ENCODE measurements around the gene ZFP1.

Gene ZFP1

GRCh38 chr16:75109732-75110243 lies 38.5 kb upstream of the ZFP1 start:
- Mint-ChIP-seq H3K36me3 (peaks cover 2% of the 10 kb centered on the region), H3K4me3 (peak overlapping the region; percentile 50), H3K9me3 (ENCODE audit: low read depth) (no peaks in the 10 kb centered on the region), H3K27me3 (peaks cover 4% of the 10 kb centered on the region), H3K4me1 (ENCODE audit: low read depth) (peaks cover 29% of the 10 kb centered on the region), H3K27ac (peak overlapping the region; percentile 80)

DNA sequence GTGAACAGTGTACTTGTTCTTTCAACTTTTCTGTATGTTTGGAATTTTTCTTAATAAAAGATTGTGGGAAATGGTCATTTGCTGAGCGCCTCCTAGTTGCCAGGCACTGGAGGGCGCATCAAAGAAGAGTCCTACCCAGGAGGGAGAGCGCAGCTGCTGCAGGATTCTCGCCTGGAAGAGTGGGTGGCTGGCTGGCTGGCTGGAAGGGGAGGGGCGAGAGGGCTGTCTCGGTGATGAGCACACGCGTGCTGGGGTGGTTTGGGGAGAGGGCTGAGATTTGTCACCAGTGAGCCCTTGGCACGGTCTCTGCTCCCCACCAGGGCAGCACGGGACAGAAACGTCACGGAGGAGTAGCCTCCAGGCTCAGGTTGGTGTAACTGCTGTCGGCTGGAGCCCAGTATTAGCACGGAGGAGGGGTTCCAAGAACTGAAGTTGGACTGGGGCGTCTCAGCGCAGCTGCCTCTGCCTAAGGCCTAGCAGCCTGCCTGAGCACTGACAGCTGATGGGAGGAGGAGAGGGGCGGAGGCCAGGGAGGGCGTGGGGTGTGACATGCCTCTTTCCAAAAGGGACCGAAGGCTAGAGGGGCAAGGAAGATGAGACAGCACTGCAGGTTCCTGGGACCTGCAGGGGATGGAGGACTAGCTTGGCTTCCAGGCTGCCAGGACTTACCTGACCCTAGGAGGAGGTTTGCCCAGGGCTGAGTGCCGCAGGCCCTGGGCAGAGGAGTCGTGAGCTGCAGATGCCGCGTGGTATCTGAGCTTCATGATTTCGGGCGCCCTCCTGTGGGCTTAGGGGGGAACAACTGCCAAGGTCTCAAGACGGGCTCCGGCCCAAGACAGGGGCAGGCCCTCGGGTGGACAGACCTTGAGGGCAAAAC lies 37.4 kb upstream of the ZFP1 start:
- peaks cover 2% of the 10 kb centered on the region for H3K36me3 Mint-ChIP-seq
- peaks cover 29% of the 10 kb centered on the region for H3K4me1 Mint-ChIP-seq (ENCODE audit: low read depth)
- no peaks in the 10 kb centered on the region for H3K9me3 Mint-ChIP-seq (ENCODE audit: low read depth)
- peak overlapping the region; percentile 38 for H3K4me3 Mint-ChIP-seq
- H3K27me3 Mint-ChIP-seq, result peaks cover 4% of the 10 kb centered on the region
- H3K27ac Mint-ChIP-seq, result peak overlapping the region; percentile 37

DNA sequence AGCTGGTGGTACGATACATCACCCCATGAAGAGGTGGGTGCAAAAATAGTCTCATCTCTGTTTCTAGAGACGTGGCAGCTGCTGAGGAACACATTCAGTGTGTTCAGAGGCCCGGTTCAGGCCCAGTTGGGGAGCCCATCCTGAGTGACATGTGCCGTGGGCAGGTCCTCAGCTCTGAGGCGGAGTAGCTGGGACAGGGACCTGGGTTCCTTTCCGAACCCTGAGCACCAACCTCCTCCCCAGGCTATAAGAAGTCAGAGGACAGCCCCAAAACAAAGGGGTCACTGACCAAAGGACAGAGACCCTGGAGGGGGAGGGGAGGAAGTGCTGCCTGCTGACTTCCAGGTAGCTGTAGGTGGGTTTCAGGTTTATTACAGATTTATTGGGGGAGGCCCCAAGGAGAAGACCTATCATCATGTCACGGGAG lies 36.8 kb upstream of the ZFP1 start:
- H3K4me1 Mint-ChIP-seq (ENCODE audit: low read depth), result peaks cover 29% of the 10 kb centered on the region
- peak overlapping the region; percentile 38 for H3K4me3 Mint-ChIP-seq
- no peak overlapping the region for H3K27ac Mint-ChIP-seq
- peaks cover 4% of the 10 kb centered on the region for H3K27me3 Mint-ChIP-seq
- H3K9me3 Mint-ChIP-seq (ENCODE audit: low read depth), result no peaks in the 10 kb centered on the region
- peaks cover under 1% of the 10 kb centered on the region for H3K36me3 Mint-ChIP-seq

- no peak overlapping the region for H3K27ac Mint-ChIP-seq
- H3K36me3 Mint-ChIP-seq, result no peaks in the 10 kb centered on the region
- H3K27me3 Mint-ChIP-seq, result peaks cover 4% of the 10 kb centered on the region
- no peaks in the 10 kb centered on the region for H3K9me3 Mint-ChIP-seq (ENCODE audit: low read depth)
- no peak overlapping the region for H3K4me3 Mint-ChIP-seq
- peaks cover 29% of the 10 kb centered on the region for H3K4me1 Mint-ChIP-seq (ENCODE audit: low read depth)
Measured at GRCh38 chr16:75111961-75112733, 36.2 kb upstream of the ZFP1 start.

GRCh38 chr16:75112734-75113491 lies 35.4 kb upstream of the ZFP1 start:
- H3K27me3 Mint-ChIP-seq, result peaks cover 4% of the 10 kb centered on the region
- H3K9me3 Mint-ChIP-seq (ENCODE audit: low read depth), result no peaks in the 10 kb centered on the region
- peaks cover 29% of the 10 kb centered on the region for H3K4me1 Mint-ChIP-seq (ENCODE audit: low read depth)
- no peak overlapping the region for H3K27ac Mint-ChIP-seq
- H3K4me3 Mint-ChIP-seq, result no peak overlapping the region
- no peaks in the 10 kb centered on the region for H3K36me3 Mint-ChIP-seq

- H3K9me3 Mint-ChIP-seq (ENCODE audit: low read depth), result no peaks in the 10 kb centered on the region
- H3K27me3 Mint-ChIP-seq, result peaks cover 4% of the 10 kb centered on the region
- no peaks in the 10 kb centered on the region for H3K36me3 Mint-ChIP-seq
- H3K4me1 Mint-ChIP-seq (ENCODE audit: low read depth), result peaks cover 27% of the 10 kb centered on the region
- no peak overlapping the region for H3K4me3 Mint-ChIP-seq
- H3K27ac Mint-ChIP-seq, result no peak overlapping the region
Measured at GRCh38 chr16:75113541-75114121, 34.7 kb upstream of the ZFP1 start.

DNA sequence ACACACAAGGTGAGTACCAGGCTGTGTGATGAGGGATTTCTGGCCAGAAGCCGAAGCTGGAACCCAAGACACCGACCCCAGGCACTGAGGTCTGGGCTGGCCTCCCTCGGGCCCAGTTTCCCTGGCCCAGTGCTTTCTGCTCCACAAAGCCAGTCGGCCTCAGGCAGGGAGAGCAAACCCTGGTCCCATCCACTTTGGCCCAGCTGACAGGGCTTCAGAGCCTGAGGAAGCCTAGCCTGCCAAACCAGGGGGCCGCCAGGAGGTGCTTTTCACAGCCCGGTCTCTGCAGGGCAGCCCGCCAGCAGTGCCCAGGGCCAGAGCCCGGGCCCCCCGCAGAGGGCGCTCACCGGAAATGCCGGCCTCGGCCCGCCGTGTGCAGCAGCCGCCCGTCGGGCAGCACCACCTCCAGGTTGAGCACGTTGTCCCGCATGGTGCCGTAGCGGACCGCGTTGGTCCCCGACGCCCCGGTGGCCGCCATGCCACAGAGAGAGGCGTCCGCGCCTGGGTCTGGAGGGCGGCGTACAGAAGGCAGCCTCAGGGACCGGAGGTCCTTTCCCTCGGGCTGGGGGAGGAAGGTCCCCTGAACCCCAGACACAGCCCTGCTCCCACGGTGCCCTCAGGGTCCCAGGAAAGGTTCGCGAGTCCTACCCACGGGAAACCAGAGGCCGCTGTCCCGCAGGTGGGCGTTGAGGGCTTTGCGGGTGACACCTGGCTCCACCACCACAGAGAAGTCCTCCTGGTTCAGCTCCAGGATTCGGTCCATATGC lies 34.0 kb upstream of the ZFP1 start:
- Mint-ChIP-seq H3K36me3 (no peaks in the 10 kb centered on the region), H3K27ac (no peak overlapping the region), H3K4me3 (no peak overlapping the region), H3K9me3 (ENCODE audit: low read depth) (no peaks in the 10 kb centered on the region), H3K27me3 (peaks cover 4% of the 10 kb centered on the region), H3K4me1 (ENCODE audit: low read depth) (peaks cover 20% of the 10 kb centered on the region)

GRCh38 chr16:75114946-75115825 lies 33.1 kb upstream of the ZFP1 start:
- Mint-ChIP-seq H3K4me3 (no peak overlapping the region), H3K36me3 (no peaks in the 10 kb centered on the region), H3K27me3 (peaks cover 4% of the 10 kb centered on the region), H3K27ac (no peak overlapping the region), H3K4me1 (ENCODE audit: low read depth) (peaks cover 12% of the 10 kb centered on the region), H3K9me3 (ENCODE audit: low read depth) (no peaks in the 10 kb centered on the region)

- no peaks in the 10 kb centered on the region for H3K9me3 Mint-ChIP-seq (ENCODE audit: low read depth)
- H3K27me3 Mint-ChIP-seq, result peaks cover 4% of the 10 kb centered on the region
- H3K36me3 Mint-ChIP-seq, result no peaks in the 10 kb centered on the region
- H3K4me1 Mint-ChIP-seq (ENCODE audit: low read depth), result peaks cover under 1% of the 10 kb centered on the region
- no peak within 1 kb of the TSS for H3K27ac Mint-ChIP-seq
- H3K4me3 Mint-ChIP-seq, result no peak within 1 kb of the TSS
Measured at GRCh38 chr16:75116081-75116910, 32.0 kb upstream of the ZFP1 start, which contains the start of gene LDHD. Gene LDHD, minus strand, starts transcription at chr16:75116780. Its CDS starts 60 bp downstream, at chr16:75116720.

GRCh38 chr16:75116911-75117245 lies 31.4 kb upstream of the ZFP1 start:
- H3K4me1 Mint-ChIP-seq (ENCODE audit: low read depth), result no peaks in the 10 kb centered on the region

GRCh38 chr16:75118943-75119539 lies 29.3 kb upstream of the ZFP1 start:
- Mint-ChIP-seq H3K4me1 (ENCODE audit: low read depth) (no peaks in the 10 kb centered on the region), H3K36me3 (peaks cover 5% of the 10 kb centered on the region), H3K27me3 (no peaks in the 10 kb centered on the region), H3K4me3 (no peak overlapping the region), H3K27ac (no peak overlapping the region), H3K9me3 (ENCODE audit: low read depth) (peaks cover 6% of the 10 kb centered on the region)

More at GRCh38 chr16:75116911-75117245, 31.4 kb upstream of the ZFP1 start:
- Mint-ChIP-seq H3K9me3 (ENCODE audit: low read depth) (peaks cover 1% of the 10 kb centered on the region), H3K36me3 (peaks cover under 1% of the 10 kb centered on the region), H3K4me3 (no peak overlapping the region), H3K27me3 (peaks cover 2% of the 10 kb centered on the region), H3K27ac (no peak overlapping the region)

DNA sequence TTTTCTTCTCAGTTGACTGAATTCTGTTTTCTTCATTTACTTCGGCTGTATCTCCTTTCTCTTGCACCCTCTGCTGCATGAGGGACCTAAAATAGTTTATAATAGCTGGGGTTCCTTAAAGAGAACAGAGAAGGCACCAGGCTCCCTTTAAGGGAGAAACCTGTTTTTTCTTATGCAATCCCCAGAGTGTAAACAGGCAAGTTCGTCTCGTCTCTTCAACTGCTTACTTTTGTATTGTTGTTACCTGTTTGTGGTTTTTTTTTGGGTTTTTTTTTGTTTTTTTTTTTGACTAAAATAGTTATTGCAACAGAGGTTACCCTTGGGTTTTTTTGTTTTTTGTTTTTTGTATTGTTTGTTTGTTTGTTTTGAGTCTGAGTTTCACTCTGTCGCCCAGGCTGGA lies 28.1 kb upstream of the ZFP1 start:
- Mint-ChIP-seq H3K4me3 (no peak overlapping the region), H3K36me3 (peaks cover 5% of the 10 kb centered on the region), H3K4me1 (ENCODE audit: low read depth) (no peaks in the 10 kb centered on the region), H3K9me3 (ENCODE audit: low read depth) (peaks cover 6% of the 10 kb centered on the region), H3K27me3 (no peaks in the 10 kb centered on the region), H3K27ac (no peak overlapping the region)

Data from activated naive CD8-positive, alpha-beta T cell (primary cell).